ENCODE measurements around the gene AQP3.
"Not testable (repeated sequence)": the region's sequence is repeated elsewhere in the genome, so short reads cannot be mapped to it uniquely, and the experiment has no call there.

AQP3 gene

GRCh38 chr9:33446946-33447798 lies at the start of gene AQP3:
Gene AQP3 (minus strand): TSS chr9:33447593. CDS start chr9:33447530, 63 bp downstream.
- no peak for DNase-seq

- not testable (repeated sequence) for DNase-seq
Observed at GRCh38 chr9:33493819-33494218, 46.4 kb upstream of the AQP3 start.

GRCh38 chr9:33489066-33489465 lies 41.7 kb upstream of the AQP3 start:
- DNase-seq = no peak

- not testable (repeated sequence) for DNase-seq
Observed at GRCh38 chr9:33485312-33485711, 37.9 kb upstream of the AQP3 start.

- DNase-seq = no peak
Observed at GRCh38 chr9:33480976-33481375, 33.6 kb upstream of the AQP3 start.

GRCh38 chr9:33480106-33480505 lies 32.7 kb upstream of the AQP3 start:
- no peak for DNase-seq

GRCh38 chr9:33476503-33476902 lies 29.1 kb upstream of the AQP3 start:
- no peak for DNase-seq

- DNase-seq = no peak
Observed at GRCh38 chr9:33475357-33475756, 28.0 kb upstream of the AQP3 start.

GRCh38 chr9:33473643-33474352 lies 26.4 kb upstream of the AQP3 start, which contains the start of gene NOL6:
Gene NOL6 (minus strand): TSS chr9:33473924. CDS start chr9:33473842, 82 bp downstream.
- peak; percentile 97 for DNase-seq

- DNase-seq = no peak
Observed at GRCh38 chr9:33472881-33473615, 25.7 kb upstream of the AQP3 start.

GRCh38 chr9:33472171-33472880 lies 24.9 kb upstream of the AQP3 start:
- DNase-seq = no peak

GRCh38 chr9:33471361-33471760 lies 24.0 kb upstream of the AQP3 start:
- DNase-seq = no peak

- DNase-seq = no peak
Observed at GRCh38 chr9:33469891-33470290, 22.5 kb upstream of the AQP3 start.

- no peak for DNase-seq
Observed at GRCh38 chr9:33468797-33469621, 21.6 kb upstream of the AQP3 start.

- no peak for DNase-seq
Observed at GRCh38 chr9:33468215-33468730, 20.9 kb upstream of the AQP3 start.

- DNase-seq = no peak
Observed at GRCh38 chr9:33467526-33467925, 20.1 kb upstream of the AQP3 start.

GRCh38 chr9:33466565-33467495 lies 19.4 kb upstream of the AQP3 start:
- DNase-seq = no peak

- DNase-seq = no peak
Observed at GRCh38 chr9:33465596-33466564, 18.5 kb upstream of the AQP3 start.

GRCh38 chr9:33465096-33465495 lies 17.7 kb upstream of the AQP3 start:
- DNase-seq = no peak

All from GDM1 (cell line).